IMR-90 (cell line): ENCODE data around the gene PIKFYVE. TPM values are rescaled to one million over a fixed set of nuclear protein-coding genes. Genes with fewer than 3 reads are reported as not detected.

Experiments used
- ATAC-seq: fragments of 200-7000 bp; cut with Tn5 transposase; 2 replicates; pipeline ENCODE4 v1.9.1; 2020; ENCODE audit warnings: low read depth, mild to moderate bottlenecking, moderate library complexity
- BruUV-seq: library from RNA; stranded (reverse); fragments of 400-500 nt; replicated peaks from 2 replicates; lab custom pipeline; 2021; lab: Mats Ljungman, UMichigan
- CTCF ChIA-PET: fragments of 300-600 bp; formaldehyde crosslinking; extraction: SDS; loops from one replicate; lab custom pipeline; 2021; ENCODE audit warnings: antibody characterized with exemption; lab: Yijun Ruan, JAX
- POLR2A ChIA-PET: fragments of 300-600 bp; sonication (Branson Sonifier 250); formaldehyde crosslinking; loops from one replicate; lab custom pipeline; 2022; ENCODE audit warnings: antibody characterized with exemption; ENCODE audit not compliant: unreplicated experiment; lab: Charles Lee
- DNase-seq: peaks from one replicate; pipeline ENCODE4 v3.0.0; 2013
- H2AFZ ChIP-seq: replicated peaks from 2 replicates; pipeline ENCODE3; 2013; ENCODE audit warnings: low read length, mild to moderate bottlenecking; ENCODE audit not compliant: poor library complexity
- H2AK5ac ChIP-seq: 2 replicates; pipeline ENCODE4 v1.6.1; 2013; ENCODE audit warnings: low read depth, low read length, inconsistent platforms
- H2AK9ac ChIP-seq: replicated peaks from 2 replicates; pipeline ENCODE3; 2013; ENCODE audit warnings: mild to moderate bottlenecking, low read depth, low read length, moderate library complexity; ENCODE audit not compliant: poor library complexity
- H2BK120ac ChIP-seq: 2 replicates; pipeline ENCODE4 v1.6.1; 2013; ENCODE audit warnings: low read depth, low read length, inconsistent platforms
- H2BK15ac ChIP-seq: 3 replicates; pipeline ENCODE4 v1.6.1; 2013; ENCODE audit warnings: low read depth, low read length, inconsistent platforms
- H2BK20ac ChIP-seq: 2 replicates; pipeline ENCODE4 v1.6.1; 2013; ENCODE audit warnings: low read depth, mild to moderate bottlenecking, inconsistent platforms, low read length, moderate library complexity
- H2BK5ac ChIP-seq: 2 replicates; pipeline ENCODE4 v1.6.1; 2013; ENCODE audit warnings: mild to moderate bottlenecking, low read depth, low read length, inconsistent platforms; ENCODE audit not compliant: poor library complexity, severe bottlenecking
- H3K14ac ChIP-seq: replicated peaks from 2 replicates; pipeline ENCODE4 v1.6.1; 2013; ENCODE audit warnings: low read depth, low read length, inconsistent platforms
- H3K18ac ChIP-seq: 2 replicates; pipeline ENCODE4 v1.6.1; 2013; ENCODE audit warnings: low read depth, low read length, control low read depth
- H3K23ac ChIP-seq: 2 replicates; pipeline ENCODE4 v1.6.1; 2013; ENCODE audit warnings: low read depth, low read length, inconsistent platforms
- H3K27ac ChIP-seq: 2 replicates; pipeline ENCODE4 v1.5.1; 2013; ENCODE audit warnings: mild to moderate bottlenecking, control low read depth, low read length; ENCODE audit not compliant: insufficient read depth
- H3K27me3 ChIP-seq: 2 replicates; pipeline ENCODE4 v1.6.1; 2013; ENCODE audit warnings: low read length; ENCODE audit not compliant: control insufficient read depth, insufficient read depth
- H3K36me3 ChIP-seq: 2 replicates; pipeline ENCODE4 v1.6.1; 2013; ENCODE audit warnings: low read length, mixed read lengths; ENCODE audit not compliant: control insufficient read depth, insufficient read depth
- H3K4ac ChIP-seq: 2 replicates; pipeline ENCODE4 v1.6.1; 2013; ENCODE audit warnings: low read depth, low read length, inconsistent platforms
- H3K4me1 ChIP-seq: 2 replicates; pipeline ENCODE4 v1.6.1; 2013; ENCODE audit warnings: low read length, mixed read lengths; ENCODE audit not compliant: control insufficient read depth, insufficient read depth
- H3K4me2 ChIP-seq: 2 replicates; pipeline ENCODE4 v1.6.1; 2013; ENCODE audit warnings: low read depth, mild to moderate bottlenecking, control low read depth, low read length, moderate library complexity
- H3K4me3 ChIP-seq: 2 replicates; pipeline ENCODE4 v1.5.1; 2013; ENCODE audit warnings: low read depth, mild to moderate bottlenecking, control low read depth, low read length, moderate library complexity; ENCODE audit not compliant: insufficient read depth
- H3K56ac ChIP-seq: 2 replicates; pipeline ENCODE4 v1.6.1; 2013; ENCODE audit warnings: low read length, inconsistent platforms; ENCODE audit not compliant: insufficient read depth; ENCODE audit errors: extremely low read depth
- H3K79me1 ChIP-seq, 2 experiments: 2 replicates each; pipeline ENCODE4 v1.6.1; 2013; ENCODE audit warnings: low read length in 2 of 2, inconsistent platforms in 1 of 2, low read depth in 1 of 2
- H3K9ac ChIP-seq: 2 replicates; pipeline ENCODE4 v1.6.1; 2013; ENCODE audit warnings: low read depth, low read length, control low read depth
- H3K9me1 ChIP-seq: 2 replicates; pipeline ENCODE4 v1.6.1; 2013; ENCODE audit warnings: low read length, inconsistent platforms; ENCODE audit not compliant: insufficient read depth
- H3K9me3 ChIP-seq: 2 replicates; pipeline ENCODE4 v1.6.1; 2013; ENCODE audit warnings: low read length; ENCODE audit not compliant: control insufficient read depth, insufficient read depth
- H4K20me1 ChIP-seq: 2 replicates; pipeline ENCODE4 v1.6.1; 2013; ENCODE audit warnings: low read length, inconsistent platforms; ENCODE audit not compliant: insufficient read depth
- H4K5ac ChIP-seq: 2 replicates; pipeline ENCODE4 v1.6.1; 2013; ENCODE audit warnings: mild to moderate bottlenecking, low read depth, low read length, control low read depth
- H4K8ac ChIP-seq, 2 experiments: 2 replicates each; pipeline ENCODE4 v1.6.1; 2013; ENCODE audit warnings: low read depth in 2 of 2, low read length in 2 of 2, control low read depth in 1 of 2, inconsistent platforms in 1 of 2
- H4K91ac ChIP-seq: 2 replicates; pipeline ENCODE4 v1.6.1; 2013; ENCODE audit warnings: low read depth, low read length, inconsistent platforms; ENCODE audit not compliant: insufficient read depth
- BHLHE40 ChIP-seq: fragments of 150-350 bp; IDR thresholded peaks from 2 replicates; pipeline ENCODE4 v1.6.1; 2016; ENCODE audit warnings: mild to moderate bottlenecking, low read depth, low read length
- CEBPB ChIP-seq: IDR thresholded peaks from 2 replicates; pipeline ENCODE4 v1.6.1; 2012; ENCODE audit warnings: low read depth, low read length, improper control_type of control experiment
- FOS ChIP-seq: fragments of 150-350 bp; IDR thresholded peaks from 2 replicates; pipeline ENCODE4 v1.6.1; 2016; ENCODE audit warnings: low read depth, low read length
- MXI1 ChIP-seq: IDR thresholded peaks from 2 replicates; pipeline ENCODE4 v1.6.1; 2012; ENCODE audit warnings: low read depth, mild to moderate bottlenecking, low read length, moderate library complexity, borderline replicate concordance
- POLR2A ChIP-seq: IDR thresholded peaks from 2 replicates; pipeline ENCODE4 v1.6.1; 2012; ENCODE audit warnings: mild to moderate bottlenecking, low read depth, low read length
- RCOR1 ChIP-seq: IDR thresholded peaks from 2 replicates; pipeline ENCODE4 v1.6.1; 2012; ENCODE audit warnings: mild to moderate bottlenecking, low read length, improper control_type of control experiment; ENCODE audit not compliant: insufficient replicate concordance
- SMC3 ChIP-seq: fragments of 150-350 bp; IDR thresholded peaks from 2 replicates; pipeline ENCODE4 v1.6.1; 2016; ENCODE audit warnings: low read depth, mild to moderate bottlenecking, antibody characterized with exemption, low read length, moderate library complexity
- WGBS, 2 experiments: methylation state at CpG; one replicate each; pipeline versions ENCODE4 v1.1.5 to v1.1.7; 2013; ENCODE audit warnings: missing lambda C conversion rate in 2 of 2; ENCODE audit not compliant: insufficient read length in 1 of 2; ENCODE audit errors: extremely low coverage in 2 of 2; 5-methylcytosine and 5-hydroxymethylcytosine counted together
- dilution Hi-C: fragments of 300-500 bp; cut with HindIII; formaldehyde crosslinking; loops from one replicate; pipeline ENCODE4 v1.14.3; 2018; ENCODE audit warnings: low sequenced_read_pairs; ENCODE audit not compliant: unreplicated experiment
- in situ Hi-C: fragments of 300-500 bp; cut with MboI; formaldehyde crosslinking; loops from 3 replicates; pipeline ENCODE4 v1.14.3; 2019; ENCODE audit warnings: low sequenced_read_pairs, inconsistent platforms, mixed read lengths
- intact Hi-C: fragments of 100-400 bp; cut with micrococcal nuclease; formaldehyde crosslinking; loops from 2 replicates; pipeline ENCODE4 v1.10.0; 2022
- polyA plus RNA-seq, 3 experiments: library from polyadenylated mRNA; depleted of rRNA; stranded (reverse); fragments of >200 nt; gene quantifications; 2 replicates each; pipeline ENCODE4 v1.2.3, GENCODE V29; 2012; ENCODE audit warnings: low replicate concordance in 1 of 3
- total RNA-seq: library from RNA; depleted of rRNA; stranded (reverse); fragments of >200 nt; gene quantifications from 2 replicates; pipeline ENCODE4 v1.2.3, GENCODE V29; 2012
- TF ChIP-seq, protein P1 (sequence below): conservative IDR thresholded peaks from 2 replicates; pipeline ENCODE4 v1.5.1; 2012; ENCODE audit warnings: mild to moderate bottlenecking, low read depth, low read length, improper control_type of control experiment
- TF ChIP-seq, protein P2 (sequence below): fragments of 150-350 bp; IDR thresholded peaks from 2 replicates; pipeline ENCODE4 v1.6.1; 2016; ENCODE audit warnings: low read depth, mild to moderate bottlenecking, low read length, moderate library complexity, borderline replicate concordance

Gene PIKFYVE
- total and polyA plus RNA-seq, 2 of the 4 experiments (the other 2 are of a cell fraction) = 9.3 to 34.6 TPM

DNA sequence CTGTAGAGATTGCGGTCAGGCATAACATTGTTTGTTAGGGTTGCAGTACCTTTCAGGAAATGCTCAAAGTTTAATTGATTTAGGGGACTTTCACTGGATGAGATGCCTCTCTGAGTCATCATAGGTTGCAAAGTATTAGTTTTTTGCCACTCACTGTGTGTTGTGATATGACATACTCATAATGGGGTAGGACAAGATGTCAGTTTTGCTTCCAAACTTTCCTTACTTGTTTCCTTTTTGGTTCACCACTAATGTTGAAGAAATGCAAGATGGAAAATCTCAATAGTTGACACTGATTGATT, 105.5 kb downstream of the PIKFYVE start:
- Histone ChIP-seq H3K27me3 (peaks cover 2% of the 10 kb centered on the region; the same call in 1 of the 2 replicates), H3K27ac (no peak overlapping the region), H2BK20ac (no peak overlapping the region), H3K79me1 (no peaks in the 10 kb centered on the region), H3K4ac (no peak overlapping the region), H2AK5ac (no peak overlapping the region), H3K4me3 (no peak overlapping the region), H3K4me1 (peaks cover 2% of the 10 kb centered on the region; the same call in 1 of the 2 replicates), H3K36me3 (no peaks in the 10 kb centered on the region), H3K14ac (no peak overlapping the region), H2BK120ac (no peak overlapping the region), H3K18ac (no peak overlapping the region), H2BK5ac (no peak overlapping the region), H3K4me2 (no peak overlapping the region), H4K8ac (no peak overlapping the region), H3K23ac (no peak overlapping the region), H2AFZ (no peak overlapping the region), H3K56ac (no peak overlapping the region), H3K9me3 (no peaks in the 10 kb centered on the region), H4K5ac (no peak overlapping the region), H3K9ac (no peak overlapping the region), H4K91ac (no peak overlapping the region), H2BK15ac (no peak overlapping the region), H4K20me1 (no peaks in the 10 kb centered on the region), H3K9me1 (no peaks in the 10 kb centered on the region), H2AK9ac (no peak overlapping the region)
- WGBS, 2 experiments = no CpG with 5 or more reads among the region's 1 CpG
- dilution Hi-C loops = no loop called here
- no peak for TF ChIP-seq MXI1
- no peak for TF ChIP-seq POLR2A
- TF ChIP-seq FOS = no peak
- TF ChIP-seq RCOR1 = no peak
- no peak for TF ChIP-seq SMC3
- TF ChIP-seq CEBPB = no peak
- TF ChIP-seq, protein P1, sequence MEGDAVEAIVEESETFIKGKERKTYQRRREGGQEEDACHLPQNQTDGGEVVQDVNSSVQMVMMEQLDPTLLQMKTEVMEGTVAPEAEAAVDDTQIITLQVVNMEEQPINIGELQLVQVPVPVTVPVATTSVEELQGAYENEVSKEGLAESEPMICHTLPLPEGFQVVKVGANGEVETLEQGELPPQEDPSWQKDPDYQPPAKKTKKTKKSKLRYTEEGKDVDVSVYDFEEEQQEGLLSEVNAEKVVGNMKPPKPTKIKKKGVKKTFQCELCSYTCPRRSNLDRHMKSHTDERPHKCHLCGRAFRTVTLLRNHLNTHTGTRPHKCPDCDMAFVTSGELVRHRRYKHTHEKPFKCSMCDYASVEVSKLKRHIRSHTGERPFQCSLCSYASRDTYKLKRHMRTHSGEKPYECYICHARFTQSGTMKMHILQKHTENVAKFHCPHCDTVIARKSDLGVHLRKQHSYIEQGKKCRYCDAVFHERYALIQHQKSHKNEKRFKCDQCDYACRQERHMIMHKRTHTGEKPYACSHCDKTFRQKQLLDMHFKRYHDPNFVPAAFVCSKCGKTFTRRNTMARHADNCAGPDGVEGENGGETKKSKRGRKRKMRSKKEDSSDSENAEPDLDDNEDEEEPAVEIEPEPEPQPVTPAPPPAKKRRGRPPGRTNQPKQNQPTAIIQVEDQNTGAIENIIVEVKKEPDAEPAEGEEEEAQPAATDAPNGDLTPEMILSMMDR = no peak
- TF ChIP-seq BHLHE40 = no peak
- TF ChIP-seq, protein P2, sequence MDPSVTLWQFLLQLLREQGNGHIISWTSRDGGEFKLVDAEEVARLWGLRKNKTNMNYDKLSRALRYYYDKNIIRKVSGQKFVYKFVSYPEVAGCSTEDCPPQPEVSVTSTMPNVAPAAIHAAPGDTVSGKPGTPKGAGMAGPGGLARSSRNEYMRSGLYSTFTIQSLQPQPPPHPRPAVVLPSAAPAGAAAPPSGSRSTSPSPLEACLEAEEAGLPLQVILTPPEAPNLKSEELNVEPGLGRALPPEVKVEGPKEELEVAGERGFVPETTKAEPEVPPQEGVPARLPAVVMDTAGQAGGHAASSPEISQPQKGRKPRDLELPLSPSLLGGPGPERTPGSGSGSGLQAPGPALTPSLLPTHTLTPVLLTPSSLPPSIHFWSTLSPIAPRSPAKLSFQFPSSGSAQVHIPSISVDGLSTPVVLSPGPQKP = no peak
- ATAC-seq (no peak), DNase-seq (no peak)
- intact Hi-C loops = no loop called here
- POLR2A ChIA-PET = no interaction called here
- BruUV-seq = no TSS peak
- CTCF ChIA-PET = no interaction called here
- in situ Hi-C loops = no loop called here
